AG04450 (cell line): ENCODE measurements around the gene OMD. TPM values are rescaled to one million over a fixed set of nuclear protein-coding genes. Genes with fewer than 3 reads are reported as not detected.

Experiments
- CTCF ChIA-PET: fragments of 300-600, 350-600 bp; formaldehyde crosslinking; extraction: SDS; loops from one replicate; lab custom pipeline; 2022; ENCODE audit warnings: antibody characterized with exemption, inconsistent platforms; lab: Charles Lee
- POLR2A ChIA-PET: fragments of 350-600 bp; formaldehyde crosslinking; extraction: SDS; loops from one replicate; lab custom pipeline; 2021; ENCODE audit warnings: antibody characterized with exemption, inconsistent platforms; lab: Yijun Ruan, JAX
- DNase-seq: peaks from one replicate; pipeline ENCODE4 v3.0.0-alpha.2; 2011; ENCODE audit warnings: low read depth, low spot score
- H3K27ac ChIP-seq: one replicate; pipeline ENCODE4 v1.5.1; 2012; ENCODE audit warnings: low read depth, low read length, control low read depth
- H3K27me3 ChIP-seq: one replicate; pipeline ENCODE4 v1.6.0; 2012; ENCODE audit warnings: low read length; ENCODE audit not compliant: control insufficient read depth, insufficient read depth
- H3K4me3 ChIP-seq: 2 replicates; pipeline ENCODE4 v1.5.1; 2011; ENCODE audit warnings: mild to moderate bottlenecking, low read depth, low read length, control low read depth
- H3K9me3 ChIP-seq: 2 replicates; pipeline ENCODE4 v1.5.1; 2012; ENCODE audit warnings: low read length; ENCODE audit not compliant: control insufficient read depth, insufficient read depth
- CTCF ChIP-seq: IDR thresholded peaks from 2 replicates; pipeline ENCODE4 v1.5.1; 2011; ENCODE audit warnings: low read depth, low read length, control low read depth, inconsistent platforms
- polyA plus RNA-seq: library from polyadenylated mRNA; depleted of rRNA; stranded (reverse); fragments of >200 nt; gene quantifications from 2 replicates; pipeline ENCODE4 v1.2.3, GENCODE V29; 2011

The OMD gene
- polyA plus RNA-seq, 1 experiment: not detected

- POLR2A ChIA-PET: no interaction called here
- no peak for TF ChIP-seq CTCF
These were observed 21.2 kb downstream of the OMD start for GRCh38 chr9:92402826-92403745.

GRCh38 chr9:92402360-92402759 lies 21.9 kb downstream of the OMD start:
- H3K27me3 ChIP-seq: no peaks in the 10 kb centered on the region
- H3K4me3 ChIP-seq: no peak overlapping the region
- DNase-seq: no peak
- no peak for TF ChIP-seq CTCF
- H3K27ac ChIP-seq: no peak overlapping the region
- ChIA-PET POLR2A (no interaction called here), CTCF (no interaction called here)
- no peaks in the 10 kb centered on the region for H3K9me3 ChIP-seq

More at GRCh38 chr9:92402826-92403745, 21.2 kb downstream of the OMD start:
- CTCF ChIA-PET: no interaction called here
- no peaks in the 10 kb centered on the region for H3K9me3 ChIP-seq
- no peaks in the 10 kb centered on the region for H3K27me3 ChIP-seq
- DNase-seq: no peak
- no peak overlapping the region for H3K4me3 ChIP-seq
- no peak overlapping the region for H3K27ac ChIP-seq

GRCh38 chr9:92397853-92398252 lies 26.4 kb downstream of the OMD start:
- Histone ChIP-seq H3K27me3 (no peaks in the 10 kb centered on the region), H3K4me3 (no peak overlapping the region), H3K9me3 (no peaks in the 10 kb centered on the region), H3K27ac (no peak overlapping the region)
- TF ChIP-seq CTCF: no peak
- ChIA-PET CTCF (no interaction called here), POLR2A (no interaction called here)
- DNase-seq: no peak

GRCh38 chr9:92395617-92396016 lies 28.7 kb downstream of the OMD start:
- TF ChIP-seq CTCF: no peak
- CTCF ChIA-PET: no interaction called here
- POLR2A ChIA-PET: no interaction called here

GRCh38 chr9:92393686-92394085 lies 30.6 kb downstream of the OMD start:
- no peak for TF ChIP-seq CTCF
- no peak for DNase-seq
- H3K4me3 ChIP-seq: no peak overlapping the region
- H3K27ac ChIP-seq: no peak overlapping the region
- ChIA-PET CTCF (interaction anchor here (1.0 kb wide), 1 partner anchor 46 kb away, joined by 3 read pairs; no protein-coding TSS in a partner anchor), POLR2A (no interaction called here)
- H3K27me3 ChIP-seq: no peaks in the 10 kb centered on the region
- no peaks in the 10 kb centered on the region for H3K9me3 ChIP-seq

More at GRCh38 chr9:92395617-92396016, 28.7 kb downstream of the OMD start:
- no peak for DNase-seq
- Histone ChIP-seq H3K9me3 (no peaks in the 10 kb centered on the region), H3K4me3 (no peak overlapping the region), H3K27ac (no peak overlapping the region), H3K27me3 (no peaks in the 10 kb centered on the region)
